Smooth muscle cell (in vitro differentiated cells): ENCODE results near the gene PSRC1. TPM values are rescaled to one million over a fixed set of nuclear protein-coding genes. Genes with fewer than 3 reads are reported as not detected.

Source experiments
- DNase-seq: peaks from one replicate; lab custom pipeline; 2025; ENCODE audit not compliant: unreplicated experiment; lab: John Stamatoyannopoulos, UW
- H2AFZ ChIP-seq: fragments of 200-600 bp; sonication (generic); 2 replicates; pipeline ENCODE4 v1.6.0; 2016; ENCODE audit warnings: antibody characterized with exemption, low read depth, mild to moderate bottlenecking
- H3F3A ChIP-seq: fragments of 200-600 bp; sonication (generic); 2 replicates; pipeline ENCODE4 v1.6.0; 2017; ENCODE audit warnings: antibody characterized with exemption, low read depth
- H3K27ac ChIP-seq: fragments of 200-600 bp; sonication (generic); 2 replicates; pipeline ENCODE4 v1.5.1; 2016; ENCODE audit warnings: low read depth, mild to moderate bottlenecking
- H3K27me3 ChIP-seq: fragments of 200-600 bp; sonication (generic); 2 replicates; pipeline ENCODE4 v1.6.1; 2016; ENCODE audit warnings: low read depth, mild to moderate bottlenecking
- H3K36me3 ChIP-seq: fragments of 200-600 bp; sonication (generic); 2 replicates; pipeline ENCODE4 v1.5.1; 2016; ENCODE audit warnings: low read depth
- H3K4me1 ChIP-seq: fragments of 200-600 bp; sonication (generic); 2 replicates; pipeline ENCODE4 v1.5.1; 2016; ENCODE audit warnings: low read depth
- H3K4me2 ChIP-seq: fragments of 200-600 bp; sonication (generic); 2 replicates; pipeline ENCODE4 v1.6.0; 2016; ENCODE audit warnings: mild to moderate bottlenecking
- H3K4me3 ChIP-seq: fragments of 200-600 bp; sonication (generic); 2 replicates; pipeline ENCODE4 v1.5.1; 2016; ENCODE audit warnings: mild to moderate bottlenecking
- H3K79me2 ChIP-seq: fragments of 200-600 bp; sonication (generic); 2 replicates; pipeline ENCODE4 v1.6.0; 2016; ENCODE audit warnings: low read depth, mild to moderate bottlenecking
- H3K9ac ChIP-seq: fragments of 200-600 bp; sonication (generic); 2 replicates; pipeline ENCODE4 v1.6.0; 2016; ENCODE audit warnings: low read depth
- H3K9me3 ChIP-seq: fragments of 200-600 bp; sonication (generic); replicated peaks from 2 replicates; pipeline ENCODE4 v1.5.1; 2016; ENCODE audit warnings: low read depth
- H4K20me1 ChIP-seq: fragments of 200-600 bp; sonication (generic); 2 replicates; pipeline ENCODE4 v1.6.0; 2016; ENCODE audit warnings: low read depth
- WGBS: methylation state at CpG from one replicate; pipeline ENCODE4 v1.1.7; 2016; ENCODE audit warnings: low lambda C conversion rate; 5-methylcytosine and 5-hydroxymethylcytosine counted together
- polyA plus RNA-seq: library from polyadenylated mRNA; unstranded; fragments of >200 nt; fragmentation: Nextera tagmentation; extraction: Ambion mirVana; gene quantifications from 2 replicates; pipeline ENCODE4 v1.2.1, GENCODE V29; 2016
- total RNA-seq: library from RNA; depleted of rRNA; stranded (reverse); fragments of >200 nt; gene quantifications from 2 replicates; pipeline ENCODE4 v1.2.3, GENCODE V29; 2014
- TF ChIP-seq, protein P1 (sequence below): fragments of 200-600 bp; sonication (generic); IDR thresholded peaks from 2 replicates; pipeline ENCODE4 v1.5.1; 2017; ENCODE audit warnings: borderline replicate concordance, mild to moderate bottlenecking, antibody characterized with exemption; ENCODE audit not compliant: insufficient read depth, poor library complexity, severe bottlenecking

PSRC1 gene
- total and polyA plus RNA-seq, 2 experiments from 2014 or later = 5.5 to 10.8 TPM

DNA sequence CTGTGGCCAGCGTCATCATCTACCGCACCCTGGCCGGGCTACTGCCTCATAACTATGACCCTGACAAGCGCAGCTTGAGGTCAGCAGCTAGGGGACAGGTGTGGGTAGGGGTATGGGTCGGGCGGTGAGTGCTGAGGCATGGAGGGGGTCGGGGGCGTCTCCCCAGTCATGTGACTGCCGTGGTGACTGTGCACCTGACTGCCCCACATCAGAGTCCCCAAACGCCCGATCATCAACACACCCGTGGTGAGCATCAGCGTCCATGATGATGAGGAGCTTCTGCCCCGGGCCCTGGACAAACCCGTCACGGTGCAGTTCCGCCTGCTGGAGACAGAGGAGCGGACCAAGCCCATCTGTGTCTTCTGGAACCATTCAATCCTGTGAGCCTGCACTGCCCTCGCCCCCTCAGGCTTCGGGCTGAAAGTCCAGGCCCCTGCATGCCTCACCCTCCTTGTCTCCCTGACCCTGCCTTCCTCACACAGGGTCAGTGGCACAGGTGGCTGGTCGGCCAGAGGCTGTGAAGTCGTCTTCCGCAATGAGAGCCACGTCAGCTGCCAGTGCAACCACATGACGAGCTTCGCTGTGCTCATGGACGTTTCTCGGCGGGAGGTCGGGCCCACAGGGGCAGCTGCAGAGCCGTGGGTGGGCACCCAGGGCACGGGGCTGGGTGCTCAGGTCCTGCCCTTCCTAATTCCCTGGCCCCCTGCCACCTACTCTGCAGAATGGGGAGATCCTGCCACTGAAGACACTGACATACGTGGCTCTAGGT lies 13.5 kb downstream of the PSRC1 start:
- H3K9ac ChIP-seq = no peak overlapping the region
- H3K4me3 ChIP-seq = no peak overlapping the region
- no peaks in the 10 kb centered on the region for H3F3A ChIP-seq
- H4K20me1 ChIP-seq = no peaks in the 10 kb centered on the region
- no peaks in the 10 kb centered on the region for H3K79me2 ChIP-seq
- H3K27ac ChIP-seq = no peak overlapping the region
- no peaks in the 10 kb centered on the region for H3K27me3 ChIP-seq
- H3K36me3 ChIP-seq = no peaks in the 10 kb centered on the region
- no peaks in the 10 kb centered on the region for H3K4me1 ChIP-seq
- WGBS = 96% methylated on average over 31 of the region's 33 CpGs
- TF ChIP-seq, protein P1, sequence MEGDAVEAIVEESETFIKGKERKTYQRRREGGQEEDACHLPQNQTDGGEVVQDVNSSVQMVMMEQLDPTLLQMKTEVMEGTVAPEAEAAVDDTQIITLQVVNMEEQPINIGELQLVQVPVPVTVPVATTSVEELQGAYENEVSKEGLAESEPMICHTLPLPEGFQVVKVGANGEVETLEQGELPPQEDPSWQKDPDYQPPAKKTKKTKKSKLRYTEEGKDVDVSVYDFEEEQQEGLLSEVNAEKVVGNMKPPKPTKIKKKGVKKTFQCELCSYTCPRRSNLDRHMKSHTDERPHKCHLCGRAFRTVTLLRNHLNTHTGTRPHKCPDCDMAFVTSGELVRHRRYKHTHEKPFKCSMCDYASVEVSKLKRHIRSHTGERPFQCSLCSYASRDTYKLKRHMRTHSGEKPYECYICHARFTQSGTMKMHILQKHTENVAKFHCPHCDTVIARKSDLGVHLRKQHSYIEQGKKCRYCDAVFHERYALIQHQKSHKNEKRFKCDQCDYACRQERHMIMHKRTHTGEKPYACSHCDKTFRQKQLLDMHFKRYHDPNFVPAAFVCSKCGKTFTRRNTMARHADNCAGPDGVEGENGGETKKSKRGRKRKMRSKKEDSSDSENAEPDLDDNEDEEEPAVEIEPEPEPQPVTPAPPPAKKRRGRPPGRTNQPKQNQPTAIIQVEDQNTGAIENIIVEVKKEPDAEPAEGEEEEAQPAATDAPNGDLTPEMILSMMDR = no peak
- no peak overlapping the region for H2AFZ ChIP-seq
- no peak for DNase-seq
- H3K4me2 ChIP-seq = no peak overlapping the region
- H3K9me3 ChIP-seq = no peaks in the 10 kb centered on the region

DNA sequence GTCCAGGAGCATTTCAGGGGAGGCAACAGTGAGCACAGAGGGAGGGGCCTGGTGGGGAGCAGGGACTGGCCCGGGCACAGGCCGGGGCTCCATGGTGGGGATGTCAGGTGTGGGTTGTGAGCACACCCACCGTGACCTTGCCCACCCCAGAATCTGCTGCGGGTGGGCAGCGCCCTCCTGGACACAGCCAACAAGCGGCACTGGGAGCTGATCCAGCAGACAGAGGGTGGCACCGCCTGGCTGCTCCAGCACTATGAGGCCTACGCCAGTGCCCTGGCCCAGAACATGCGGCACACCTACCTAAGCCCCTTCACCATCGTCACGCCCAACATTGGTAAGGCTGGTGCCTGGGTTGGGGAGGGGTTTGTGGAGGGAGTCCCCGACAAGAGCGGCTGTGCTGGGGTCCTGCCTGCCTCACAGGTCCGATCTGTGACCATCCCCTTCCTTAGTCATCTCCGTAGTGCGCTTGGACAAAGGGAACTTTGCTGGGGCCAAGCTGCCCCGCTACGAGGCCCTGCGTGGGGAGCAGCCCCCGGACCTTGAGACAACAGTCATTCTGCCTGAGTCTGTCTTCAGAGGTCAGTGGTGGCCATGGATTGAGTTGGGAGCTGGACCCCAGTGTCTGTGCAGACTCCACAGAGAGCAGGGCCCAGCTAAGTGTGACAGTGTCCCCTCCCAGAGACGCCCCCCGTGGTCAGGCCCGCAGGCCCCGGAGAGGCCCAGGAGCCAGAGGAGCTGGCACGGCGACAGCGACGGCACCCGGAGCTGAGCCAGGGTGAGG lies 14.3 kb downstream of the PSRC1 start:
- no peaks in the 10 kb centered on the region for H4K20me1 ChIP-seq
- WGBS = 96% methylated on average over 29 of the region's 29 CpGs
- no peak overlapping the region for H3K27ac ChIP-seq
- no peaks in the 10 kb centered on the region for H3K27me3 ChIP-seq
- no peak overlapping the region for H3K9ac ChIP-seq
- no peak overlapping the region for H3K4me3 ChIP-seq
- H3K4me1 ChIP-seq = no peaks in the 10 kb centered on the region
- no peaks in the 10 kb centered on the region for H3F3A ChIP-seq
- no peaks in the 10 kb centered on the region for H3K79me2 ChIP-seq
- H2AFZ ChIP-seq = no peak overlapping the region
- no peak for DNase-seq
- no peak overlapping the region for H3K4me2 ChIP-seq
- TF ChIP-seq, protein P1 = no peak
- no peaks in the 10 kb centered on the region for H3K9me3 ChIP-seq
- no peaks in the 10 kb centered on the region for H3K36me3 ChIP-seq

DNA sequence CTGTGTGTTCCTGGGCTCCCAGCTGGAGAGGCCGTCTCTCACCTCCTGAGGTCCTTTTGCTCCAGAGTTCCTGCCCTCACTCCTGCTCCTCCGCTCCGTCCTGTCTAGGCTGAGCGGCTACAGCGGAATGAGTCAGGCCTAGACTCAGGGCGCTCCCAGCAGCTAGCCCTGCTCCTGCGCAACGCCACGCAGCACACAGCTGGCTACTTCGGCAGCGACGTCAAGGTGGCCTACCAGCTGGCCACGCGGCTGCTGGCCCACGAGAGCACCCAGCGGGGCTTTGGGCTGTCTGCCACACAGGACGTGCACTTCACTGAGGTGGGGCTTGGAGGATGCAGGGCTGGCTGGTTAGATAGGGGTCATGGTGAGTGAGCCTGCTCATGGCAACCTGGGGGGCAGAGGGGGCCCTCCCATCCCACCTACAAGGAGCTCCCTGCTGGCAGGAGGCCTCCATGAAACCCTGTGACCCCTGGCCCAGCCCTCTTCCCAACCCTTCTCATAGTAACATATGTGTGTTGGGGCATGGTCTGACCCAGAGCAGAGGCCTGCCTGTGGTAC lies 15.1 kb downstream of the PSRC1 start:
- DNase-seq = no peak
- no peak overlapping the region for H2AFZ ChIP-seq

More for the DNA sequence above, 15.1 kb downstream of the PSRC1 start:
- H3K27ac ChIP-seq = no peak overlapping the region
- no peak overlapping the region for H3K9ac ChIP-seq
- no peaks in the 10 kb centered on the region for H4K20me1 ChIP-seq
- 98% methylated on average over 17 of the region's 17 CpGs for WGBS
- H3K79me2 ChIP-seq = no peaks in the 10 kb centered on the region
- H3K36me3 ChIP-seq = no peaks in the 10 kb centered on the region
- no peak overlapping the region for H3K4me3 ChIP-seq
- no peaks in the 10 kb centered on the region for H3K27me3 ChIP-seq
- no peaks in the 10 kb centered on the region for H3K9me3 ChIP-seq
- H3K4me2 ChIP-seq = no peak overlapping the region
- no peaks in the 10 kb centered on the region for H3K4me1 ChIP-seq
- TF ChIP-seq, protein P1 = no peak
- H3F3A ChIP-seq = no peaks in the 10 kb centered on the region
